OCI-LY3 (cell line): Measurements from ENCODE around the gene NBPF1.

ENCODE experiments used
- EZH2phosphoT487 ChIP-seq: fragments of 200-600 bp; shearing (Covaris generic); IDR thresholded peaks from 2 replicates; pipeline ENCODE4 v1.6.1; 2018; ENCODE audit warnings: antibody characterized with exemption, mixed run types, low read depth
- TF ChIP-seq, protein P1 (sequence below): fragments of 200-600, 300-600 bp; sonication (generic); IDR thresholded peaks from 2 replicates; pipeline ENCODE4 v1.5.1; 2014; ENCODE audit warnings: antibody characterized with exemption, low read length, low read depth

DNA sequence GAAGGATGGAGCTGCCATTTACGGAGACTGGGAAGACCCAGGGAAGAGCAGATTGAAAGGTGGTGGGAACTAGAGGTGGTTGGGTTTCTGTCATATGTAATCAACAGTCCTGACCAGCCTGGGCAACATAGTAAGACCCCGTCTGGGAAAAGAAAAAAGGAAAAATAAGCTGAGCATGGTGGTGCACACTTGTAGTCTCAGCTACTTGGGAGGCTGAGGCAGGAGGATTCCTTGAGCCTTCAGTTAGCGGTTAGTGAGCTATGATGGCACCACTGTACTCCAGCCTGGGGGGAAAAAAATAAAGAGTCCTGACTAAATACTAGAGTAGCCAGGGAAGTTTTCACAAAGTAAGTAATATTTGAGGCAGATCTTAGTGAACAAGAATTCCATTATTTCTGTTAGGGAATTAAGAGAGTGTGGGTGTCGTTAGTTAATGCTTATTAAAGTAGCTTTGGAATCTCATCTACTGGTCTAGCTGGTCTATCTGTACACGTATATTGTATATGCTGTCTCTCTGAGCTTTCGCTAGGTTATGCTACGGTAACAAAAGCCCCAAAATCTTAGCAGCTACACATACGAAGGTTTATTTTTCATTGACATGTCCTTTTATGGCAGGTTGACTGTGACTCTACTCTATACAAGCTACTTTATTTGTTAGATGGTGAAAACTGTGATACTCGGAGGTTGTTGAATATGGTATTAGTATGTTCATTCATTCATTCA lies 4.4 kb downstream of the NBPF1 start:
- TF ChIP-seq, protein P1, sequence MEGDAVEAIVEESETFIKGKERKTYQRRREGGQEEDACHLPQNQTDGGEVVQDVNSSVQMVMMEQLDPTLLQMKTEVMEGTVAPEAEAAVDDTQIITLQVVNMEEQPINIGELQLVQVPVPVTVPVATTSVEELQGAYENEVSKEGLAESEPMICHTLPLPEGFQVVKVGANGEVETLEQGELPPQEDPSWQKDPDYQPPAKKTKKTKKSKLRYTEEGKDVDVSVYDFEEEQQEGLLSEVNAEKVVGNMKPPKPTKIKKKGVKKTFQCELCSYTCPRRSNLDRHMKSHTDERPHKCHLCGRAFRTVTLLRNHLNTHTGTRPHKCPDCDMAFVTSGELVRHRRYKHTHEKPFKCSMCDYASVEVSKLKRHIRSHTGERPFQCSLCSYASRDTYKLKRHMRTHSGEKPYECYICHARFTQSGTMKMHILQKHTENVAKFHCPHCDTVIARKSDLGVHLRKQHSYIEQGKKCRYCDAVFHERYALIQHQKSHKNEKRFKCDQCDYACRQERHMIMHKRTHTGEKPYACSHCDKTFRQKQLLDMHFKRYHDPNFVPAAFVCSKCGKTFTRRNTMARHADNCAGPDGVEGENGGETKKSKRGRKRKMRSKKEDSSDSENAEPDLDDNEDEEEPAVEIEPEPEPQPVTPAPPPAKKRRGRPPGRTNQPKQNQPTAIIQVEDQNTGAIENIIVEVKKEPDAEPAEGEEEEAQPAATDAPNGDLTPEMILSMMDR: no peak
- no peak for TF ChIP-seq EZH2phosphoT487
